ENCODE data around the gene GALR3. TPM values are rescaled to one million over a fixed set of nuclear protein-coding genes. Genes with fewer than 3 reads are reported as not detected.
"Not testable (repeated sequence)": the region's sequence is repeated elsewhere in the genome, so short reads cannot be mapped to it uniquely, and the experiment has no call there.

Gene GALR3
- total RNA-seq, 1 donor from 2014 or later: not detected

- DNase-seq (ENCODE audit: low read depth) (no peak), FAIRE-seq (no peak)
- Histone ChIP-seq H2AFZ (ENCODE audit: low read depth, low read length) (no peak overlapping the region), H3K4me3 (ENCODE audit: insufficient read depth, low read depth, low read length) (no peak overlapping the region), H3K36me3 (ENCODE audit: insufficient read depth, low read length) (no peaks in the 10 kb centered on the region), H3K4me1 (ENCODE audit: insufficient read depth, low read length) (peaks cover 8% of the 10 kb centered on the region), H3K9me3 (ENCODE audit: insufficient read depth, low read depth, low read length) (no peaks in the 10 kb centered on the region), H3K27ac (ENCODE audit: low read depth, low read length) (no peak overlapping the region), H3K9ac (ENCODE audit: low read length) (no peak overlapping the region), H4K20me1 (ENCODE audit: insufficient read depth, low read length) (no peaks in the 10 kb centered on the region), H3K27me3 (ENCODE audit: insufficient read depth, low read length) (no peaks in the 10 kb centered on the region), H3K4me2 (ENCODE audit: low read length) (no peak overlapping the region), H3K79me2 (ENCODE audit: insufficient read depth, low read length) (no peaks in the 10 kb centered on the region)
- no peak overlapping the region for H3K4me3 Mint-ChIP-seq (ENCODE audit: unreplicated experiment)
- H3K27me3 Mint-ChIP-seq (ENCODE audit: low read depth, unreplicated experiment): peaks cover 22% of the 10 kb centered on the region
- H3K27ac Mint-ChIP-seq (ENCODE audit: unreplicated experiment): peak overlapping the region; percentile 31
- no peaks in the 10 kb centered on the region for H3K4me1 Mint-ChIP-seq (ENCODE audit: low read depth, unreplicated experiment)
- no peaks in the 10 kb centered on the region for H3K9me3 Mint-ChIP-seq (ENCODE audit: unreplicated experiment)
- TF ChIP-seq CTCF (IDR thresholded peaks at IDR 0.05; ENCODE audit: insufficient read depth, low read depth, low read length) (no peak), EZH2 (IDR thresholded peaks at IDR 0.05; ENCODE audit: insufficient read depth, low read length) (no peak)
- no peaks in the 10 kb centered on the region for H3K36me3 Mint-ChIP-seq (ENCODE audit: low read depth, unreplicated experiment)
Measured at GRCh38 chr22:37797874-37798500, 25.2 kb upstream of the GALR3 start.

DNA sequence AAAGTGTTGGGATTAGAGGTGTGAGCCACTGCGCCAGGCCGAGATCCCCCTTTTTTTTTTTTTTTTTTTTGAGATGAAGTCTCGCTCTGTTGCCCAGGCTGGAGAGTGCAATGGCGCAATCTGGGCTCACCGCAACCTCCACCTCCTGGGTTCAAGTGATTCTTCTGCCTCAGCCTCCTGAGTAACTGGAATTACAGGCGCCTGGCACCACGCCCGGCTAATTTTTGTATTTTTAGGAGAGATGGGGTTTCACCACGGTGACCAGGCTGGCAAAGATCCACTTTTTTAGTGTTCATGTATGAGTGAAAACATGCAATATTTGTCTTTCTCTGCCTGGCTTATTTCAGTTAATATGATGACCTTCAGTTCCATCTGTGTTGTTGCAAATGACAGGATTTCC lies 23.2 kb upstream of the GALR3 start:
- H3K9me3 ChIP-seq (ENCODE audit: insufficient read depth, low read depth, low read length); H3K9me3 Mint-ChIP-seq (ENCODE audit: unreplicated experiment); H3K4me1 Mint-ChIP-seq (ENCODE audit: low read depth, unreplicated experiment); H3K4me2 ChIP-seq (ENCODE audit: low read length); H2AFZ ChIP-seq (ENCODE audit: low read depth, low read length); H3K27me3 ChIP-seq (ENCODE audit: insufficient read depth, low read length); H3K36me3 ChIP-seq (ENCODE audit: insufficient read depth, low read length); H3K4me3 ChIP-seq (ENCODE audit: insufficient read depth, low read depth, low read length); H4K20me1 ChIP-seq (ENCODE audit: insufficient read depth, low read length); DNase-seq (ENCODE audit: low read depth); H3K9ac ChIP-seq (ENCODE audit: low read length); H3K27ac ChIP-seq (ENCODE audit: low read depth, low read length); H3K27ac Mint-ChIP-seq (ENCODE audit: unreplicated experiment); FAIRE-seq; H3K4me3 Mint-ChIP-seq (ENCODE audit: unreplicated experiment); H3K36me3 Mint-ChIP-seq (ENCODE audit: low read depth, unreplicated experiment); H3K79me2 ChIP-seq (ENCODE audit: insufficient read depth, low read length): not testable (repeated sequence)
- peaks cover 17% of the 10 kb centered on the region for H3K4me1 ChIP-seq (ENCODE audit: insufficient read depth, low read length)
- peaks cover 32% of the 10 kb centered on the region for H3K27me3 Mint-ChIP-seq (ENCODE audit: low read depth, unreplicated experiment)

DNA sequence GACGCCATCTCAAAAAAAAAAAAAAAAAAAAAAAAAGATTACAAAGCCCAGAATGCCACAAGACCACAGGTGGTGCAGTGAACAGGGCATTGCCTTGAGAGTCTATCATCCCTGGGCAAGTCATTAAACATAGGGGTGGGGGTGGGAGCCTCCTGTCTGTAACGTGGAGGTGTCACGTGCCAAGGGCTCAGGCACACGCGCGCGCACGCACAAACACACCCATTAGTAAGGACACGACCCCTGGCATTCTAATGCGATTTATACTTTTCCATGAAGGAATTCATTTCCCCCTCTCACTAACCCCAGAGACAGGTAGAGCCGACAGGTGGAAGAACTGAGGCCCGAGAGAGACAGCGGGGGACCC lies 21.3 kb upstream of the GALR3 start:
- no peaks in the 10 kb centered on the region for H3K9me3 Mint-ChIP-seq (ENCODE audit: unreplicated experiment)

More for the DNA sequence above, 21.3 kb upstream of the GALR3 start:
- Histone ChIP-seq H3K36me3 (ENCODE audit: insufficient read depth, low read length) (no peaks in the 10 kb centered on the region), H3K9ac (ENCODE audit: low read length) (peak overlapping the region; percentile 77), H3K79me2 (ENCODE audit: insufficient read depth, low read length) (peaks cover 5% of the 10 kb centered on the region), H4K20me1 (ENCODE audit: insufficient read depth, low read length) (peaks cover 4% of the 10 kb centered on the region), H3K27ac (ENCODE audit: low read depth, low read length) (no peak overlapping the region), H3K27me3 (ENCODE audit: insufficient read depth, low read length) (no peaks in the 10 kb centered on the region), H3K9me3 (ENCODE audit: insufficient read depth, low read depth, low read length) (no peaks in the 10 kb centered on the region), H3K4me3 (ENCODE audit: insufficient read depth, low read depth, low read length) (peak overlapping the region; percentile 58), H2AFZ (ENCODE audit: low read depth, low read length) (peak overlapping the region; percentile 81), H3K4me1 (ENCODE audit: insufficient read depth, low read length) (peaks cover 34% of the 10 kb centered on the region), H3K4me2 (ENCODE audit: low read length) (peak overlapping the region; percentile 97)
- FAIRE-seq: no peak
- TF ChIP-seq CTCF (IDR thresholded peaks at IDR 0.05; ENCODE audit: insufficient read depth, low read depth, low read length) (no peak), EZH2 (IDR thresholded peaks at IDR 0.05; ENCODE audit: insufficient read depth, low read length) (no peak)
- no peak overlapping the region for H3K27ac Mint-ChIP-seq (ENCODE audit: unreplicated experiment)
- no peak for DNase-seq (ENCODE audit: low read depth)
- peak overlapping the region; percentile 83 for H3K4me3 Mint-ChIP-seq (ENCODE audit: unreplicated experiment)
- peaks cover 35% of the 10 kb centered on the region for H3K27me3 Mint-ChIP-seq (ENCODE audit: low read depth, unreplicated experiment)
- H3K36me3 Mint-ChIP-seq (ENCODE audit: low read depth, unreplicated experiment): no peaks in the 10 kb centered on the region
- H3K4me1 Mint-ChIP-seq (ENCODE audit: low read depth, unreplicated experiment): peaks cover 6% of the 10 kb centered on the region

Data from astrocyte (in vitro differentiated cells and primary cell).